ENCODE results near the gene PACSIN3.

GRCh38 chr11:47192111-47192510, 5.9 kb upstream of the PACSIN3 start:
- no peak for TF ChIP-seq CTCF (IDR thresholded peaks at IDR 0.05)
- no peak for TF ChIP-seq POLR2A (IDR thresholded peaks at IDR 0.05)

Measured in vagina (tissue), 2 donors.